Pancreas (tissue), 10 donors: ENCODE measurements around the gene PDHB. TPM values are rescaled to one million over a fixed set of nuclear protein-coding genes. Genes with fewer than 3 reads are reported as not detected.

Source experiments
- ATAC-seq, 4 donors: fragments of 200-7000 bp; cut with Tn5 transposase; one replicate each; pipeline versions ENCODE4 v1.8.0 to v1.9.1; 2020; ENCODE audit warnings: mild to moderate bottlenecking in 4 of 4, moderate library complexity in 4 of 4
- DNase-seq, 6 donors: peaks; one replicate each; pipeline ENCODE4 v3.0.0-alpha.2; 2020
- FAIRE-seq: peaks from 2 replicates; lab custom pipeline; 2012; peaks lifted over from hg19 to GRCh38; lab: Jason Lieb, UNC
- H3K27ac ChIP-seq, 4 donors: fragments of 200-600 bp; sonication (generic); 1 replicate in 3 of 4; 2 replicates in 1 of 4; pipeline versions ENCODE4 v1.5.0 to v1.8.0; 2020
- H3K27me3 ChIP-seq, 4 donors: fragments of 200-600 bp; one replicate each; pipeline ENCODE4 v1.8.0; 2021
- H3K36me3 ChIP-seq, 3 donors: fragments of 200-600 bp; sonication (generic) in 1 of 3; one replicate each; pipeline versions ENCODE4 v1.5.0 to v1.8.0; 2020 to 2021
- H3K4me1 ChIP-seq, 3 donors: fragments of 200-600 bp; one replicate each; pipeline ENCODE4 v1.8.0; 2021
- H3K4me3 ChIP-seq, 4 donors: fragments of 200-600 bp; sonication (generic) in 2 of 4; one replicate each; pipeline versions ENCODE4 v1.5.0 to v1.8.0; 2020 to 2021
- H3K9me3 ChIP-seq, 4 donors: fragments of 200-600 bp; one replicate each; pipeline ENCODE4 v1.8.0; 2021
- WGBS, 2 donors: extraction: QIAGEN DNeasy Blood & Tissue Kit; methylation state at CpG; one replicate each; pipeline ENCODE4 v1.1.7; 2013; 5-methylcytosine and 5-hydroxymethylcytosine counted together
- intact Hi-C, 3 donors: fragments of 100-400 bp; cut with DNase I; formaldehyde crosslinking; loops; one replicate each; pipeline versions ENCODE4 v1.11.1 to v1.14.2; 2022
- polyA plus RNA-seq, 2 donors: library from polyadenylated mRNA; stranded (reverse); fragments of 200-250 nt; gene quantifications; one replicate each; pipeline ENCODE4 v1.2.3, GENCODE V29; 2013
- total RNA-seq, 6 donors: library from RNA; stranded (reverse); fragmentation: NEBNext Ultra II Directional in 4 of 6; extraction: Animal tissue kit (Norgen Biotek cat#: 25700) in 4 of 6; gene quantifications; one replicate each; pipeline versions ENCODE4 v1.2.1 to v1.2.4, GENCODE V29; 2021 to 2023
- TF ChIP-seq, protein P1 (sequence below), 4 donors: fragments of 200-600 bp; sonication (generic) in 3 of 4; IDR thresholded peaks; one replicate each; pipeline versions ENCODE4 v1.5.0 to v1.8.0; 2021; ENCODE audit warnings: antibody characterized with exemption in 4 of 4
- donor health status: healthy with polysubstance abuse.
- donor health status: DM: no; HTN: no; CAD: no; lungs with moderate emphysema.
- donor health status: DM: no; HTN: no; CAD: no.
- donor health status: control.
- donor health status: control.
- donor health status: Bipolar disorder and iron deficiency.
- donor health status: DM: yes; HTN: yes; CAD: no.
- donor health status: DM: no; HTN: no; CAD: no.
- donor health status: DM: no; HTN: no; CAD: no.
- donor health status: DM: yes; HTN: yes; CAD: no.

PDHB gene
- total and polyA plus RNA-seq, 8 donors = 17.7 to 44.9 (median 25.7) TPM

DNA sequence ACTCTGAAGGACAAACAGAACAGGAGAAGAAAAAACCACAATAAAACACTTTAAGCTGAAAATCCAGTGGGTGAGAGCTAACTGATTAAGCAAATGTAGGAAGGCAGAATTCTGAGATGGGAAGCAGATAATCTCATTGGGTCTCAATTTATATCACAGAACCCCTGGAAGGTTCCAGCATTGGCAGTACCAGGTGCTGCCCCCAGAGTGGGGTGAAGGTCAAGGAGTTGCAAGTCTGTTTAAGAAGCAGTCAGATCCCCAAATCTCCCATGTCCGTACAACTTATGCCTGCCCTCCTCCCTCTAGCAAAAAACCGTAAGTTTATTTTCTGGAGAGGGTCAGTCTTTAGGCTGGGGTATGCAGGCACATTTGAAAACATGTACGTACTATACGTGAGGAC is 55.9 kb downstream of the PDHB start:
- FAIRE-seq (no peak), DNase-seq (no peak), ATAC-seq (no peak)
- WGBS, 2 donors = 88 to 90% methylated on average over 4 of the region's 4 CpGs
- TF ChIP-seq, protein P1, sequence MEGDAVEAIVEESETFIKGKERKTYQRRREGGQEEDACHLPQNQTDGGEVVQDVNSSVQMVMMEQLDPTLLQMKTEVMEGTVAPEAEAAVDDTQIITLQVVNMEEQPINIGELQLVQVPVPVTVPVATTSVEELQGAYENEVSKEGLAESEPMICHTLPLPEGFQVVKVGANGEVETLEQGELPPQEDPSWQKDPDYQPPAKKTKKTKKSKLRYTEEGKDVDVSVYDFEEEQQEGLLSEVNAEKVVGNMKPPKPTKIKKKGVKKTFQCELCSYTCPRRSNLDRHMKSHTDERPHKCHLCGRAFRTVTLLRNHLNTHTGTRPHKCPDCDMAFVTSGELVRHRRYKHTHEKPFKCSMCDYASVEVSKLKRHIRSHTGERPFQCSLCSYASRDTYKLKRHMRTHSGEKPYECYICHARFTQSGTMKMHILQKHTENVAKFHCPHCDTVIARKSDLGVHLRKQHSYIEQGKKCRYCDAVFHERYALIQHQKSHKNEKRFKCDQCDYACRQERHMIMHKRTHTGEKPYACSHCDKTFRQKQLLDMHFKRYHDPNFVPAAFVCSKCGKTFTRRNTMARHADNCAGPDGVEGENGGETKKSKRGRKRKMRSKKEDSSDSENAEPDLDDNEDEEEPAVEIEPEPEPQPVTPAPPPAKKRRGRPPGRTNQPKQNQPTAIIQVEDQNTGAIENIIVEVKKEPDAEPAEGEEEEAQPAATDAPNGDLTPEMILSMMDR (IDR thresholded peaks at IDR 0.05) = no peak
- Histone ChIP-seq H3K9me3 (no peaks in the 10 kb centered on the region), H3K4me3 (no peak overlapping the region), H3K27ac (no peak overlapping the region), H3K4me1 (peaks cover 0 to 4% (median 0%) of the 10 kb centered on the region in 3 donors), H3K36me3 (no peaks in the 10 kb centered on the region), H3K27me3 (no peaks in the 10 kb centered on the region)
- intact Hi-C loops = no loop called here

Other genes starting within 250 kb of the PDHB start
- gene DNASE1L3, start 222.9 kb downstream of the PDHB start, total RNA-seq = under 1 TPM in 4 of 6 donors, not detected in 2; 0.20 to 0.37 (median 0.28) TPM
- under 1 TPM; 0.38 to 0.49 TPM for gene DNASE1L3, start 222.9 kb downstream of the PDHB start, polyA plus RNA-seq
- gene ABHD6, start 196.0 kb downstream of the PDHB start, total RNA-seq = 1 to 10 TPM in 4 of 6 donors, under 1 TPM in 2; 0.69 to 4.6 (median 2.0) TPM
- gene ABHD6, start 196.0 kb downstream of the PDHB start, polyA plus RNA-seq = 1 to 10 TPM; 2.1 to 5.5 TPM
- 1 to 10 TPM; 5.0 to 7.7 (median 6.7) TPM for gene RPP14, start 127.6 kb downstream of the PDHB start, total RNA-seq
- gene RPP14, start 127.6 kb downstream of the PDHB start, polyA plus RNA-seq = 1 to 10 TPM; 5.0 to 8.1 TPM
- gene HTD2, start 127.3 kb downstream of the PDHB start, total RNA-seq = 1 to 10 TPM; 2.6 to 4.4 (median 3.5) TPM
- 1 to 10 TPM in 1 of 2 donors, under 1 TPM in 1; 0.68 to 5.5 TPM for gene HTD2, start 127.3 kb downstream of the PDHB start, polyA plus RNA-seq
- 10 to 100 TPM in 1 of 6 donors, 1 to 10 TPM in 5; 6.1 to 11.2 (median 7.9) TPM for gene PXK, start 100.9 kb downstream of the PDHB start, total RNA-seq
- gene PXK, start 100.9 kb downstream of the PDHB start, polyA plus RNA-seq = 1 to 10 TPM; 3.2 to 6.2 TPM
- gene KCTD6, start 58.3 kb upstream of the PDHB start, total RNA-seq = 1 to 10 TPM; 2.2 to 6.0 (median 3.5) TPM
- gene KCTD6, start 58.3 kb upstream of the PDHB start, polyA plus RNA-seq = 10 to 100 TPM in 1 of 2 donors, 1 to 10 TPM in 1; 4.8 to 13.8 TPM
- 10 to 100 TPM in 1 of 6 donors, 1 to 10 TPM in 5; 1.3 to 13.3 (median 7.1) TPM for gene ACOX2, start 103.4 kb upstream of the PDHB start, total RNA-seq
- gene ACOX2, start 103.4 kb upstream of the PDHB start, polyA plus RNA-seq = 10 to 100 TPM in 1 of 2 donors, 1 to 10 TPM in 1; 7.9 to 11.3 TPM
- gene FAM107A, start 143.6 kb upstream of the PDHB start, total RNA-seq = 1 to 10 TPM; 1.7 to 8.0 (median 5.2) TPM
- gene FAM107A, start 143.6 kb upstream of the PDHB start, polyA plus RNA-seq = 10 to 100 TPM in 1 of 2 donors, 1 to 10 TPM in 1; 6.9 to 21.0 TPM
- gene FAM3D, start 232.9 kb upstream of the PDHB start, total RNA-seq = under 1 TPM; 0.32 to 0.73 (median 0.58) TPM
- gene FAM3D, start 232.9 kb upstream of the PDHB start, polyA plus RNA-seq = 1 to 10 TPM in 1 of 2 donors, under 1 TPM in 1; 0.68 to 2.1 TPM